GM18867 (cell line): ENCODE data around the gene CDRT4.

Source experiments
- ATAC-seq: cut with Tn5 transposase; IDR thresholded peaks from one replicate; pipeline ENCODE4 v1.9.1; 2021; ENCODE audit warnings: mild to moderate bottlenecking, moderate library complexity; ENCODE audit not compliant: unreplicated experiment

The CDRT4 gene

GRCh38 chr17:15492791-15493692, 25.6 kb upstream of the CDRT4 start:
- ATAC-seq = no peak

GRCh38 chr17:15492186-15492585, 24.8 kb upstream of the CDRT4 start:
- ATAC-seq = no peak

GRCh38 chr17:15490634-15491261, 23.3 kb upstream of the CDRT4 start:
- ATAC-seq = no peak

GRCh38 chr17:15488557-15488956, 21.1 kb upstream of the CDRT4 start:
- ATAC-seq = no peak

GRCh38 chr17:15485045-15485444, 17.6 kb upstream of the CDRT4 start:
- no peak for ATAC-seq

GRCh38 chr17:15483431-15483830, 16.0 kb upstream of the CDRT4 start:
- ATAC-seq = no peak

GRCh38 chr17:15482476-15482875, 15.1 kb upstream of the CDRT4 start:
- no peak for ATAC-seq

GRCh38 chr17:15481481-15481880, 14.1 kb upstream of the CDRT4 start:
- ATAC-seq = no peak

- ATAC-seq = no peak
Observed at GRCh38 chr17:15480204-15480603, 12.8 kb upstream of the CDRT4 start.

- ATAC-seq = no peak
Observed at GRCh38 chr17:15479703-15480102, 12.3 kb upstream of the CDRT4 start.

GRCh38 chr17:15478845-15479244, 11.4 kb upstream of the CDRT4 start:
- no peak for ATAC-seq

- no peak for ATAC-seq
Observed at GRCh38 chr17:15475631-15476354, 8.4 kb upstream of the CDRT4 start.

- ATAC-seq = no peak
Observed at GRCh38 chr17:15472891-15473290, 5.5 kb upstream of the CDRT4 start.

- no peak for ATAC-seq
Observed at GRCh38 chr17:15470536-15470935, 3.1 kb upstream of the CDRT4 start.

GRCh38 chr17:15469260-15469659, 1.8 kb upstream of the CDRT4 start:
- ATAC-seq = no peak

GRCh38 chr17:15468126-15468525, 705 bp upstream of the CDRT4 start:
- ATAC-seq = no peak

- no peak for ATAC-seq
Observed at GRCh38 chr17:15466131-15466530, 1.3 kb downstream of the CDRT4 start.

GRCh38 chr17:15465045-15465701, 2.2 kb downstream of the CDRT4 start:
- ATAC-seq = no peak

GRCh38 chr17:15464231-15464985, 3.0 kb downstream of the CDRT4 start:
- no peak for ATAC-seq

- ATAC-seq = no peak
Observed at GRCh38 chr17:15462976-15463772, 4.2 kb downstream of the CDRT4 start.
